Large intestine (tissue), 12 donors: ENCODE data around the gene MBD4. TPM values are rescaled to one million over a fixed set of nuclear protein-coding genes. Genes with fewer than 3 reads are reported as not detected.
"Not testable (repeated sequence)": the region's sequence is repeated elsewhere in the genome, so short reads cannot be mapped to it uniquely, and the experiment has no call there.

Experiments used
- DNase-seq, 2 donors: peaks; one replicate each; pipeline versions ENCODE4 v3.0.0 to v3.0.0-alpha.2; 2013
- H3K27ac ChIP-seq: one replicate; pipeline ENCODE4 v1.5.1; 2013; ENCODE audit warnings: low read length
- H3K27me3 ChIP-seq: 2 replicates; pipeline ENCODE4 v1.6.1; 2013; ENCODE audit warnings: low read length; ENCODE audit not compliant: control insufficient read depth, insufficient read depth
- H3K36me3 ChIP-seq: 2 replicates; pipeline ENCODE4 v1.6.1; 2013; ENCODE audit warnings: low read length; ENCODE audit not compliant: control insufficient read depth, insufficient read depth
- H3K4me1 ChIP-seq: one replicate; pipeline ENCODE4 v1.6.1; 2013; ENCODE audit warnings: low read length; ENCODE audit not compliant: control insufficient read depth, insufficient read depth
- H3K4me3 ChIP-seq: one replicate; pipeline ENCODE4 v1.5.1; 2013; ENCODE audit warnings: low read length
- H3K9me3 ChIP-seq: one replicate; pipeline ENCODE4 v1.6.1; 2013; ENCODE audit warnings: mild to moderate bottlenecking, low read depth, low read length, moderate library complexity; ENCODE audit not compliant: control insufficient read depth
- WGBS: methylation state at CpG from one replicate; pipeline ENCODE4 v1.1.5; 2013; ENCODE audit warnings: low lambda C conversion rate; ENCODE audit not compliant: insufficient coverage; 5-methylcytosine and 5-hydroxymethylcytosine counted together
- long read RNA-seq, 11 donors: transcript quantifications; one replicate each; lab custom pipeline, GENCODE V29; 2026
- polyA plus RNA-seq: library from polyadenylated mRNA; unstranded; fragments of 120-200 nt; gene quantifications from one replicate; pipeline ENCODE4 v1.2.1, GENCODE V29; 2013

The MBD4 gene
- 38.4 TPM for polyA plus RNA-seq
- long read RNA-seq, donor 1 = 0 reads
- long read RNA-seq, donor 2, partial matches to known transcripts = 7 of 8 reads
- long read RNA-seq, donor 2, other reads (novel, unspliced or antisense) = 0 of 8 reads
- long read RNA-seq, donor 3 = 0 reads
- long read RNA-seq, donor 4 = 0 reads
- long read RNA-seq, donor 5, partial matches to known transcripts = 5 of 6 reads
- long read RNA-seq, donor 5, other reads (novel, unspliced or antisense) = 0 of 6 reads
- long read RNA-seq, donor 6, partial matches to known transcripts = 6 of 10 reads
- long read RNA-seq, donor 6, other reads (novel, unspliced or antisense) = 0 of 10 reads
- long read RNA-seq, donor 7, partial matches to known transcripts = 0 of 2 reads
- long read RNA-seq, donor 7, other reads (novel, unspliced or antisense) = 0 of 2 reads
- long read RNA-seq, donor 8, partial matches to known transcripts = 12 of 20 reads
- long read RNA-seq, donor 8, other reads (novel, unspliced or antisense) = 0 of 20 reads
- long read RNA-seq, donor 9, partial matches to known transcripts = 6 of 11 reads
- long read RNA-seq, donor 9, other reads (novel, unspliced or antisense) = 0 of 11 reads
- long read RNA-seq, donor 10, transcript MBD4-203 (8 exons, 2,478 nt) = major isoform, 5 of 31 reads
- long read RNA-seq, donor 10, partial matches to known transcripts = 25 of 31 reads
- long read RNA-seq, donor 10, other reads (novel, unspliced or antisense) = 0 of 31 reads
- long read RNA-seq, donor 11, partial matches to known transcripts = 0 of 6 reads
- long read RNA-seq, donor 11, other reads (novel, unspliced or antisense) = 0 of 6 reads

GRCh38 chr3:129439817-129440617 is at the start of gene MBD4, which contains the start of gene IFT122:
TSS of gene MBD4 (minus strand) at chr3:129439948. CDS start at chr3:129439833, 115 bp downstream.
TSS of gene IFT122 (plus strand) at chr3:129440224. CDS start at chr3:129440331, 107 bp downstream.
- peak; percentile 98 to 99 for DNase-seq
- H3K27me3 ChIP-seq = no peaks in the 10 kb centered on the region
- H3K9me3 ChIP-seq = no peaks in the 10 kb centered on the region
- H3K36me3 ChIP-seq = peaks cover 19% of the 10 kb centered on the region
- H3K27ac ChIP-seq = peak within 1 kb of the TSS; percentile 91
- peak within 1 kb of the TSS; percentile 98 for H3K4me3 ChIP-seq
- WGBS = no CpG with 5 or more reads among the region's 75 CpGs
- H3K4me1 ChIP-seq = peaks cover 11% of the 10 kb centered on the region

GRCh38 chr3:129489258-129489657 is 49.5 kb upstream of the MBD4 start:
- not testable (repeated sequence) for DNase-seq, H3K9me3 ChIP-seq, H3K4me3 ChIP-seq, H3K27me3 ChIP-seq, H3K4me1 ChIP-seq, H3K27ac ChIP-seq
- WGBS = no CpG with 5 or more reads among the region's 10 CpGs
- peaks cover 38% of the 10 kb centered on the region for H3K36me3 ChIP-seq

- H3K27me3 ChIP-seq, DNase-seq, H3K4me1 ChIP-seq, H3K27ac ChIP-seq, H3K4me3 ChIP-seq, H3K9me3 ChIP-seq: not testable (repeated sequence)
- H3K36me3 ChIP-seq = peaks cover 40% of the 10 kb centered on the region
- WGBS = no CpG with 5 or more reads among the region's 4 CpGs
Measured at GRCh38 chr3:129487868-129488335, 48.2 kb upstream of the MBD4 start.

- Histone ChIP-seq H3K27ac (no peak overlapping the region), H3K4me1 (peaks cover 2% of the 10 kb centered on the region), H3K9me3 (no peaks in the 10 kb centered on the region), H3K4me3 (no peak overlapping the region), H3K27me3 (no peaks in the 10 kb centered on the region), H3K36me3 (peaks cover 41% of the 10 kb centered on the region)
- DNase-seq = no peak
- no CpG with 5 or more reads among the region's 13 CpGs for WGBS
Measured at GRCh38 chr3:129487183-129487867, 47.6 kb upstream of the MBD4 start.

- 100% methylated on average over 1 of the region's 2 CpGs for WGBS
- Histone ChIP-seq H3K27me3 (no peaks in the 10 kb centered on the region), H3K9me3 (no peaks in the 10 kb centered on the region), H3K36me3 (peaks cover 41% of the 10 kb centered on the region), H3K27ac (no peak overlapping the region), H3K4me1 (peaks cover 2% of the 10 kb centered on the region), H3K4me3 (no peak overlapping the region)
- DNase-seq = no peak
Measured at GRCh38 chr3:129486664-129487035, 46.9 kb upstream of the MBD4 start.

- no peak overlapping the region for H3K4me3 ChIP-seq
- 100% methylated on average over 1 of the region's 11 CpGs for WGBS
- peaks cover 42% of the 10 kb centered on the region for H3K36me3 ChIP-seq
- H3K27ac ChIP-seq = no peak overlapping the region
- no peak for DNase-seq
- no peaks in the 10 kb centered on the region for H3K27me3 ChIP-seq
- H3K9me3 ChIP-seq = no peaks in the 10 kb centered on the region
- peaks cover 2% of the 10 kb centered on the region for H3K4me1 ChIP-seq
Measured at GRCh38 chr3:129485721-129486663, 46.2 kb upstream of the MBD4 start.

GRCh38 chr3:129485146-129485545 is 45.4 kb upstream of the MBD4 start:
- H3K4me3 ChIP-seq, H3K9me3 ChIP-seq, H3K27ac ChIP-seq, DNase-seq, H3K4me1 ChIP-seq, H3K27me3 ChIP-seq: not testable (repeated sequence)
- peaks cover 48% of the 10 kb centered on the region for H3K36me3 ChIP-seq
- WGBS = no CpG with 5 or more reads among the region's 6 CpGs

GRCh38 chr3:129483870-129484269 is 44.1 kb upstream of the MBD4 start:
- no peaks in the 10 kb centered on the region for H3K4me1 ChIP-seq

GRCh38 chr3:129482721-129483120 is 43.0 kb upstream of the MBD4 start:
- no peak for DNase-seq
- Histone ChIP-seq H3K9me3 (no peaks in the 10 kb centered on the region), H3K27ac (no peak overlapping the region), H3K4me1 (no peaks in the 10 kb centered on the region), H3K27me3 (no peaks in the 10 kb centered on the region), H3K36me3 (peaks cover 67% of the 10 kb centered on the region), H3K4me3 (no peak overlapping the region)
- no CpG with 5 or more reads among the region's 1 CpG for WGBS

More at GRCh38 chr3:129483870-129484269, 44.1 kb upstream of the MBD4 start:
- no CpG with 5 or more reads among the region's 8 CpGs for WGBS
- no peaks in the 10 kb centered on the region for H3K9me3 ChIP-seq
- peaks cover 59% of the 10 kb centered on the region for H3K36me3 ChIP-seq
- no peaks in the 10 kb centered on the region for H3K27me3 ChIP-seq
- H3K4me3 ChIP-seq = no peak overlapping the region
- no peak for DNase-seq
- H3K27ac ChIP-seq = no peak overlapping the region
